ENCODE data around the gene SNX14. TPM values are rescaled to one million over a fixed set of nuclear protein-coding genes. Genes with fewer than 3 reads are reported as not detected.

Gene SNX14
- total RNA-seq, 1 donor from 2014 or later, result 87.2 TPM

GRCh38 chr6:85620308-85620707 is 26.6 kb upstream of the SNX14 start:
- H3K36me3 Mint-ChIP-seq (ENCODE audit: unreplicated experiment), result peaks cover 76% of the 10 kb centered on the region
- peaks cover 9% of the 10 kb centered on the region for H3K4me1 Mint-ChIP-seq (ENCODE audit: unreplicated experiment)
- H3K27me3 Mint-ChIP-seq (ENCODE audit: unreplicated experiment), result no peaks in the 10 kb centered on the region
- no peaks in the 10 kb centered on the region for H3K9me3 Mint-ChIP-seq (ENCODE audit: unreplicated experiment)
- no peak overlapping the region for H3K4me3 Mint-ChIP-seq (ENCODE audit: unreplicated experiment)
- TF ChIP-seq, protein P1, sequence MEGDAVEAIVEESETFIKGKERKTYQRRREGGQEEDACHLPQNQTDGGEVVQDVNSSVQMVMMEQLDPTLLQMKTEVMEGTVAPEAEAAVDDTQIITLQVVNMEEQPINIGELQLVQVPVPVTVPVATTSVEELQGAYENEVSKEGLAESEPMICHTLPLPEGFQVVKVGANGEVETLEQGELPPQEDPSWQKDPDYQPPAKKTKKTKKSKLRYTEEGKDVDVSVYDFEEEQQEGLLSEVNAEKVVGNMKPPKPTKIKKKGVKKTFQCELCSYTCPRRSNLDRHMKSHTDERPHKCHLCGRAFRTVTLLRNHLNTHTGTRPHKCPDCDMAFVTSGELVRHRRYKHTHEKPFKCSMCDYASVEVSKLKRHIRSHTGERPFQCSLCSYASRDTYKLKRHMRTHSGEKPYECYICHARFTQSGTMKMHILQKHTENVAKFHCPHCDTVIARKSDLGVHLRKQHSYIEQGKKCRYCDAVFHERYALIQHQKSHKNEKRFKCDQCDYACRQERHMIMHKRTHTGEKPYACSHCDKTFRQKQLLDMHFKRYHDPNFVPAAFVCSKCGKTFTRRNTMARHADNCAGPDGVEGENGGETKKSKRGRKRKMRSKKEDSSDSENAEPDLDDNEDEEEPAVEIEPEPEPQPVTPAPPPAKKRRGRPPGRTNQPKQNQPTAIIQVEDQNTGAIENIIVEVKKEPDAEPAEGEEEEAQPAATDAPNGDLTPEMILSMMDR (IDR thresholded peaks at IDR 0.05), result no peak
- no peak for DNase-seq (ENCODE audit: extremely low spot score, unreplicated experiment)
- H3K27ac Mint-ChIP-seq (ENCODE audit: unreplicated experiment), result no peak overlapping the region

DNA sequence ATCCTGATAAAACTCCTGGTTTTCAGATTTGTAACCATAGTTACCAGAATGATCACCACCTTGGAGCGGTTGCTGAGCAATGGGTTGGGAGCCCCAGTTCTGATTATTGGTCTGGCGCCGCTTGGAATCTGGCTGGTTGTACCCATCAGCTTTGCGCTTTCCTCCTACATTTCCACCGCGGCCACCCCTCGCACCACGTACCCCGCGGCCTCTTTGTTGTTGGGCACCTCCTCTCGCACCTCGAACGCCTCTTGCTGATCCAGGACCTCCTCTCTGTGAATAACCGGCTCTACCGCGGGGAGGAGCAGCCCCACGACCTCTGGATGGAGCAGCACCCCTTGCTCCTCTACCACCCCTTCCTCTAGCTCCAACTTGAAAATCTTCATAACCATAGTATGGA is 21.1 kb upstream of the SNX14 start:
- H3K36me3 Mint-ChIP-seq (ENCODE audit: unreplicated experiment), result peaks cover 62% of the 10 kb centered on the region
- TF ChIP-seq, protein P1 (IDR thresholded peaks at IDR 0.05), result no peak
- no peak overlapping the region for H3K27ac Mint-ChIP-seq (ENCODE audit: unreplicated experiment)
- H3K4me3 Mint-ChIP-seq (ENCODE audit: unreplicated experiment), result no peak overlapping the region
- H3K9me3 Mint-ChIP-seq (ENCODE audit: unreplicated experiment), result no peaks in the 10 kb centered on the region
- DNase-seq (ENCODE audit: extremely low spot score, unreplicated experiment), result no peak
- no peaks in the 10 kb centered on the region for H3K27me3 Mint-ChIP-seq (ENCODE audit: unreplicated experiment)
- no peaks in the 10 kb centered on the region for H3K4me1 Mint-ChIP-seq (ENCODE audit: unreplicated experiment)

- no peaks in the 10 kb centered on the region for H3K4me1 Mint-ChIP-seq (ENCODE audit: unreplicated experiment)
- H3K27ac Mint-ChIP-seq (ENCODE audit: unreplicated experiment), result no peak overlapping the region
- no peak for DNase-seq (ENCODE audit: extremely low spot score, unreplicated experiment)
- no peak overlapping the region for H3K4me3 Mint-ChIP-seq (ENCODE audit: unreplicated experiment)
- TF ChIP-seq, protein P1 (IDR thresholded peaks at IDR 0.05), result no peak
- peaks cover 54% of the 10 kb centered on the region for H3K36me3 Mint-ChIP-seq (ENCODE audit: unreplicated experiment)
- H3K27me3 Mint-ChIP-seq (ENCODE audit: unreplicated experiment), result no peaks in the 10 kb centered on the region
- no peaks in the 10 kb centered on the region for H3K9me3 Mint-ChIP-seq (ENCODE audit: unreplicated experiment)
Observed at GRCh38 chr6:85612690-85613474, 19.2 kb upstream of the SNX14 start.

GRCh38 chr6:85610182-85610895 is 16.7 kb upstream of the SNX14 start:
- Mint-ChIP-seq H3K27ac (ENCODE audit: unreplicated experiment) (peak overlapping the region; percentile 11), H3K9me3 (ENCODE audit: unreplicated experiment) (no peaks in the 10 kb centered on the region), H3K36me3 (ENCODE audit: unreplicated experiment) (peaks cover 47% of the 10 kb centered on the region), H3K27me3 (ENCODE audit: unreplicated experiment) (no peaks in the 10 kb centered on the region), H3K4me1 (ENCODE audit: unreplicated experiment) (no peaks in the 10 kb centered on the region), H3K4me3 (ENCODE audit: unreplicated experiment) (no peak overlapping the region)
- TF ChIP-seq, protein P1 (IDR thresholded peaks at IDR 0.05), result no peak
- DNase-seq (ENCODE audit: extremely low spot score, unreplicated experiment), result no peak

GRCh38 chr6:85602100-85602499 is 8.4 kb upstream of the SNX14 start:
- no peaks in the 10 kb centered on the region for H3K27me3 Mint-ChIP-seq (ENCODE audit: unreplicated experiment)
- TF ChIP-seq, protein P1 (IDR thresholded peaks at IDR 0.05), result no peak

More at GRCh38 chr6:85602100-85602499, 8.4 kb upstream of the SNX14 start:
- Mint-ChIP-seq H3K4me3 (ENCODE audit: unreplicated experiment) (no peak overlapping the region), H3K9me3 (ENCODE audit: unreplicated experiment) (no peaks in the 10 kb centered on the region), H3K27ac (ENCODE audit: unreplicated experiment) (no peak overlapping the region), H3K4me1 (ENCODE audit: unreplicated experiment) (no peaks in the 10 kb centered on the region), H3K36me3 (ENCODE audit: unreplicated experiment) (peaks cover 27% of the 10 kb centered on the region)
- DNase-seq (ENCODE audit: extremely low spot score, unreplicated experiment), result no peak
